NCI-H748 (cell line): ENCODE data around the gene DNTT.
"Not testable (repeated sequence)": the region's sequence is repeated elsewhere in the genome, so short reads cannot be mapped to it uniquely, and the experiment has no call there.

Experiments used
- DNase-seq: peaks from one replicate; lab custom pipeline; 2025; ENCODE audit not compliant: unreplicated experiment; lab: John Stamatoyannopoulos, UW

DNTT gene

DNA sequence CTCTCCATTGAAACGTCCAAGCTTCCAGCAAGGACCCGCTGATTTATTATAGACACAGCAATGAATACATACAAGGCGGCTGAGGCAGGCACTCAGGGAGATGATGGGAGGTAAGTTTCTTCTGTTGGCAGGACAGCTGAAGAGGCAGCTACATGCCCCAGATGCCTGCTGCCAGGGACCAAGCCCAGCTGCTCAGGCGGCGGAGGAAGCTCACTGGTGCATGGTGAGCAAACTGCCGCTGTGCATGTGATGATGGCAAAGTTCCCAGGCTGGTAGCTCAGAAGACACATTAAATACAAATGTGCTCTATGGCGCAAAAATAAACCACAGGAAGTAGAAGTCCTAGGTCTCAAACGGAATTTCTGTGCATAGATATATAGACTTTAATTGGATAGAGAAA is 2.3 kb downstream of the DNTT start:
- no peak for DNase-seq

DNA sequence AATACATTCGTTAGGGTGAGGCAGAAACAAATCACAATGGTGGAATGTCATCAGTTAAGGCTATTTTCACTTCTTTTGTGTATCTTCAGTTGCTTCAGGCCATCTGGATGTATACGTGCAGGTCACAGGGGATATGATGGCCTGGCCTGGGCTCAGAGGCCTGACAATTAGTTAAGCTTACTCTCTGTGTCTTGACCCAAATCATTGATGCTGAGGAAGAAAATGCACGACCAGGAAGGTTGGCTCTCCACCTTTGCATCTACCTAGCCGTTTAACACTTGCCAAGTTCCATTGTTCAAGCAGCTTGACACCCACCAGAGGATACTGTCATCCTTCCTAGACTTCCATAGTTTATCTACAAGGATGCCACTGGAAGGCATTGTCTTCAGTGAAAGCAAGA is 4.6 kb downstream of the DNTT start:
- not testable (repeated sequence) for DNase-seq

DNA sequence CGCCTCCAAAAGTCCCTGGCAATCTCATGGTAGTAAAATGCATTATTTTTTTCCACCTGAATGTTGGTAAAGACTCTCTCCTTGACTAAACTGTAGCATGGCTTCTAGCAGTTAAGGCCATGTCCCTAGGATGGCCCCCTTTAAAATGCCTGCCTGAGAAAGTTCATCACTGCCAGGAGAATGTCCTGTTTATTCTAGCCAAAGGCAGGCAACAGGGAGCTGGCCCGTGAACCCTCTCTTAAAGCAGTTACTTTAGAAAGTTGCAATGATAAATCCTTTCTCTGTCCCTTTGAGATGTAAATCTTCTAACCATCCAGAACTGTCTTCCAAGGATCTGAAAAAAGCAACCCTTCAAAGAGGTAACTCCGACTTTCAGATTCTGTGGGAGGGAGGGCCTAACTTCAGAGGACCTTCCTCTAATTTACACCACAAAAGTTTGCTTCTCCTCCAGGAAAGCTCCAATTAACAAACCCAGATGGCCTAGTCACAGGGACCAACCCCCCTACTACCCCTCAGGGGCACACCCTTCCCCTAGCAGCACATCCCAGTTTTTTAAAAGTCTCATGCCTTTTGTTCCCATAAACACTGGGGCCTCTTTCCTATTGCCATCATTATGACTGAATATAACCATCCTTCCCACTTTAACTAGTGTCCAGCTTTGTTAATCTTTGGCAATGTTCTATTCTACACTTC is 5.5 kb downstream of the DNTT start:
- no peak for DNase-seq

DNA sequence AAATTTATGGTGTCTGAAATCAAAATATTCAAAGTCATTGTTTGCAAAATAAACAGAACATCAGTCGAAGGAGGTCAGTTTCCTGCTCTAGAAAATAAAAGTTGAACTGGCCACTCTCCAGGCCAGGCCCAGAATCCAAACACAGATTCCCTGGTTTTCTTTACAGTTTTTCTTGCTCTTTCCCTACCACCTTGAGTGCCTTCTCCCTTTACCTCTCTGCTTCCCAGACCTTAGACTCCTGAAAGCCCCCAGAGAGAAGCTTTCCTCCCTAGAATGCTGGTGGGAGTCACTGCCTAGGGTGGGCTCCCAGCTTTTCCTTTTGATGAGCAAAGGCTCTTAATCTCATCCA is 6.1 kb downstream of the DNTT start:
- DNase-seq: no peak

GRCh38 chr10:96311180-96311715 is 7.0 kb downstream of the DNTT start:
- no peak for DNase-seq

DNA sequence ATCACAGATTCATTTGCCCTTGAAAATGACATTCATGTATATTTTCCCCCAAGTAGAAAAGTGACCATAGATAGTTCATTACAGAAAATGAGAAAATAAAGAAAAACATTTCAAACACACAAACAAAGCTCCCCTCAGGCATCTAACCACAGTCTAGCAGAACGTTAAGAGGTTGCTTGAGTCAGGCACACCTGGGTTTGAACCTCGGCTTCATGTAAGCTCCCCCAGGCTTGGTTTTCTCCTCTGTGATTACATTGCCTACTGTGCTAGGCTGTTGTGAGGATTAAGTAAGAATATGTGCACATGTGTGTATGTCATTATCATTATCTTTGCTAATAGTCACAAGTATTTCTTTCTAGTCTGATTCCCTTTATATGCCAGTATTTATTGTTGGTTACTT is 9.1 kb downstream of the DNTT start:
- no peak for DNase-seq

DNA sequence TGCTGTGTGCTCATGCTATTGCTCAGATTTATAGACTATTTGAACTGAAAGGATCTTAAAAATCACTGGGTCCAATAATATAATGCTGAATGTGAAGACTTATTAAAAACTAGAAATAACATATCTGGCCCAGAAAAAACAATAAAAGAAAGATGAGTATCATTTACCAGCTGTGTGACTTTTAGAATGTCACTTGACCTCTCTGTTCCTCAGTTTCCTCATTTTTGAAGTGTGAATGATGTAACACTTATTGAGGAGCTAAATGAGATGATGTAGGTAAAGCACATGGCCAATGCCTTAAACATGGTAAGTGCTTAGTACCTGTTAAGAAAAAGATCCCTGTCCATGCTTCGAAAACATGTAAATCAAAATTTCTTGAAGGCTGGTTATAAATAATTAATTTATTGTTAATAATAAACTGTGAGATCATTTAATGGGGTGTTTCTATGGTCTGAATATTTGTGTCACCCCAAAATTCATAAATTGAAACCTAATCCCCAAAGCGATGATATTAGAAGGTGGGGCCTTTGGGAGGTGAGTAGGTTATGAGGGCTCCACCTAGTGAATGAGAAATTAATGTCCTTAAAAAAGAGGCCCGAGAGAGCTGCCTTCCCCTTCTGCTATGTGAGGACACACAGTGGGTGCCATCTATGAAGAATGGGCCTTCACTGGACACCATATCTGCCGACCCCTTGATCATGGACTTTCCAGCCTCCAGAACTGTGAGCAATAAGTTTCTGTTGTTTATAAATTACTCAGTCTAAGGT is 13.0 kb downstream of the DNTT start:
- no peak for DNase-seq

DNA sequence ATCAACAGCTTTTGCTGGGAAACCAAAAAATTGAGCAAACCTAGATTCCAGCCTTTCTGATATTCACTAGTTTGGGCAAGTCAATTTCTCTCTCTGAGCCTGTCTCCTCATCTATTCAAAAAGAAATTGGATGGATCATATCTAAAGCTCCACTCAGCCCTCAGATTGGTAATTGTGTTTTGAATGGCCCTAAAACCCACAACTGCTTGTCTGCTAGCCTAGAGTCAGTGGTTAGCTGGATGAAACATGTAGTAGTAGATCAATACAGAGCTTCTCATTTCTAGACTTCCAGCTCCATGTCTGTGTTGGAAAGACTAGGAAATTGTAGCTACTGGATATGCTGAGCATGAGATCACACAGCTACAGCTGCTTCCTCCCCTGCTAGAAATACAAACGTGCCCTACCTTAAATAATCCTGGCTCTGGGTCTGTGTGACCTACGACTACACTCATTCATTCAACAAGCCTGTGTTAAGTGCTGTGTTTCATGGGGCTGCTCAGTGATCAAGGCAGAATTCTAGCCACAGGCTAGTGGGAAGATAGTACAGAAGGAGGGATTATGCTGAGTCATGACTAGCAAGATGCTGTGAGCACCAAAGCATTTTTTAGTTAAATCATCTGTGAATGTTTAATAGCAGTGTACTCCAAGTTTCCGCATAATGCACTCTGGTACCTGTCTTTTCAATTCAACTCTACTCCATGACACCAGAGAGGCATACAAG is 15.7 kb downstream of the DNTT start:
- DNase-seq: peak; percentile 38

GRCh38 chr10:96321822-96322221 is 17.6 kb downstream of the DNTT start:
- DNase-seq: no peak

DNA sequence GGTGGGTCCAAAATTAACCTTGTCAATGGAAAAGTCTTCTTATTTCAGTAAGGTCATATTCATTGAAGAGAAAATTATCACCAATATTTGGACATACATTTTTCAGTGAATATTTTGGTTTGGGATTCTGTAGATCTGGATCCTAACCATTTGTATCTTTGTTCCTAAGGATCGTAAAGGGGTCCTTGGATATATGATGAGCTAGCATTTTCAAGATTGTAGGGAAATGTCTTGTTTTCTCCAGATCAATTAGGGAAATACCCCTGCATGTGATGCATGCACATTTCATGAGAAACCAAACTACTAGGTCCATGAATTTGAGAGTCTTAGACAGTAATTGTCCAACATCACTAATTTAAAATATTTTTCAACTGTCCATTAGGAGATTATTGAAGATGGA is 18.0 kb downstream of the DNTT start:
- DNase-seq: no peak

GRCh38 chr10:96324447-96324846 is 20.2 kb downstream of the DNTT start:
- DNase-seq: no peak

DNA sequence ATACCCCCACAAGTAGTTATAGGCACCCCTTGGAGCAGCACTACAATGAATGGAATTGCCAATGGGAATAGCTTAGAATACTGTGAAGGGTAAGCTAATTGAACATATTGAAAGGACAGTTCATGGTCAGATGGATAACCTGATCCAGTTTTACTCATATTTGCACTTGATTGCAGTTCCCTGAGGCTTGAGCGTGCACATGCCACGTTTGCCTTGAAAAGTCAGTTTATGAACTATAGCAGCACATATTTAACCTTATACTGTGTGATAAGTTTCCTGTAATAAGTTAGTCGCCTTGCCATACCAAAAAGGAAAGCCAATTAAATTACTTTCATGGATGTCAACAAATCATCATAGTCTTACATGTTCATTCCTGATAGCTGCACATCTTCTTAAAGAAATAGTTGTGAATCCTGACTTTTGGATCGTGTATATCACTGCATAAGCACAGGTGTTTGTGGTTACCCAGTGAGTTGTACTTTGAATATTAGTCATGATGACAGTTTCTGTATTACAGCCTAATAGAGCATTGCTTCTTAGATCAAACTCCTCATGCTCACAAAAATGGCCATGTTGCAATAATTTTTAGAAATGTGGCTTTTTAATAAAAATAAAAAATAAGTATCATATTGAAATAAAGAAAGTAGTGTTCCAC is 21.6 kb downstream of the DNTT start:
- DNase-seq: no peak

DNA sequence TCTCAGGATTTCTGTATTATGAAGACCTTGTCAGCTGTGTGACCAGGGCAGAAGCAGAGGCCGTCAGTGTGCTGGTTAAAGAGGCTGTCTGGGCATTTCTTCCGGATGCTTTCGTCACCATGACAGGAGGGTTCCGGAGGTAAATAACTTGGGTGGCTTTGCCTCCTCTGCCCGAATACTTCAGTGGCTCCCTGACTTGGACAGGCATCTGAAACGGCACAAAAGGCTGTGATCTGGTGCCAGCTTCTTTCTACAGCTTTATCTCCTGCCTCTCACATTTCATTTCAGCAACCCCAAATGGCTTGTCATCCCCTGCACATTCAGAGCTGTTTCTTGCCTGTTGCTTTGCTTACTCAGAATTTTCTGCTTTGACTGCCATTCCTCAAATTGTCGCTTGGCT is 23.2 kb downstream of the DNTT start:
- no peak for DNase-seq

GRCh38 chr10:96333101-96333500 is 28.9 kb downstream of the DNTT start:
- no peak for DNase-seq

DNA sequence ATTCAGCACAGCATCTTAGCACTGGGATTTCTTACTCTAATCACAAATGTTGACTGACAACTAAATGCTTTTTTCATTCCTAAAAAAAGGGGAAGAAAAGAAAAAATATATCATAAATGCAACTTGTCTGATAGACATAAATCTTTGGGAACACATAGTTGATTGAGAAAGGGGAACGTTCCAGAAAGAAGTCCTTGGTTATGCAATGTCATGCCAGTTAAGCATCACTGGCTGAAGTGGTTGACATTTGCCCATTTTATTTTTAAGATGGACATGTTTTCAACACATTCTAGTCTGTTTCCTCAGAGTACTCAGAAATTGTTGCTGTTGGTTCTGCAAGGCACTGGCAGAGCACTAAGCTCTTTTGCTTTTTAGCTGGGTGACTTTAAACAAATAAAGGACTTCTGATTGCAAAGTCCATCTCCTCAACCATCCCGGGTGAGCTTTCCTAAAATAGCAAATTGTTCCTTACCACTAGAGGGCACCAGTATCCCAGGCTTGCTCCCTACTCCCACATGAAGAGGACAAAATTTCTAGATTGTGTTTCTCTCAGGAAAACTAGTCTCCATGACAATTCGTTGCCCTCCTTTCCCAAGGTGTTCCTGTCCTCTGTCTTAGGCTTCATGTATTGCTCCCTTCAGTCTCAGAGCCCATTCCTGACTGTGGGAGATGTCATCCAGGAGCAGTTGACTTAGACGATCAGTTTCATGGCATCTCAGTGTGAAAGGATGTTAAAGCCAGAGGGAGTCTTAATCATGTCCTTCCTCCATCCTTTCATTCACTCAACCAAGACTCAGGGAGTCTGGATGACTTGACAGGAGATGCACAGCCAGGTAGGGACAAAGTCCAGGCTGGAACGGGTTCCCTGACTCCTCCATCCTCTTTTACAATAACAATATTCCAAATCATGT is 30.6 kb downstream of the DNTT start:
- DNase-seq: peak; percentile 34

GRCh38 chr10:96337106-96337505 is 32.9 kb downstream of the DNTT start:
- DNase-seq: no peak

- no peak for DNase-seq
These were observed 34.2 kb downstream of the DNTT start for GRCh38 chr10:96338279-96338925.

DNA sequence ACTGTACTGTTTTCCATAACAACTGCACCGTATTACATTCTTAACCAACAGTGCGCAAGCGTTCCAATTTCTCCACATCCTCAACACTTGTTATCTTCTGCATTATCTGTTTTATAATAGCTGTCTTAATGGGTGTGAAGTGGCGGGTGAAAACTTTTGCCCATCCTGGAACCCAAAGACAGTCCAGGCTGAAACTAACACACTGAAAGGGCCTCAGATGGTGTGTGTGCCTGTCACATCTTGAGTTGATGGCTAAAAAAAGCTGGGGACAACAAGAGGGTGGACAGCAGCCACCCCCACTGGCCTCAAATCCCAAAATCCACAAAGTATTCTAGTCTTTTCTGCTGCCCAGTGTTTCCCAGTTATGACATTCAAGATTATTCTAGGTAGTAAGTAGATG is 35.1 kb downstream of the DNTT start:
- no peak for DNase-seq

GRCh38 chr10:96339956-96340904 is 36.0 kb downstream of the DNTT start:
- peak; percentile 45 for DNase-seq
